ENCODE results near the gene TEX13D.

The TEX13D gene

DNA sequence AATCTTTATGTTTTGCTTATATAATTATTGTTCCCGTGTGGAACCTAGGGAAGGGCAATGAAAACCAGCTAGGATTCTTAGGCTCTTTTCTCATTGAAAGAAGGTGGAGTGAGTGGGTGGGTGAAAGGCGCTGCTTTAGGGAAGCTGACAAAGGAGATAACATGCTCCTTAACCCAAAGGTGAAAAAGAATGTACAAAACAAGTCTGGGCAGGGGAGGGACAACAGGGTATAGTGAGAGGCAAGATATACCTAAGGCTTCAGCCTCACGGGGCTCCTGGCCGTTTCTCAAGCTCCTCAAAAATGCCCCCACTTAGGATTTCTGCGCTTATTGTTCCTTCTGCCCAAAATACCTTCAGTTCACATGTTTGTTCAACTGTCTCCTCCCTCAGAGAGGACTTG lies 15.7 kb downstream of the TEX13D start:
- no peak overlapping the region for H3K4me3 ChIP-seq (ENCODE audit: low read depth, low read length)
- no peak for DNase-seq (ENCODE audit: low read depth)
- TF ChIP-seq, protein P1, sequence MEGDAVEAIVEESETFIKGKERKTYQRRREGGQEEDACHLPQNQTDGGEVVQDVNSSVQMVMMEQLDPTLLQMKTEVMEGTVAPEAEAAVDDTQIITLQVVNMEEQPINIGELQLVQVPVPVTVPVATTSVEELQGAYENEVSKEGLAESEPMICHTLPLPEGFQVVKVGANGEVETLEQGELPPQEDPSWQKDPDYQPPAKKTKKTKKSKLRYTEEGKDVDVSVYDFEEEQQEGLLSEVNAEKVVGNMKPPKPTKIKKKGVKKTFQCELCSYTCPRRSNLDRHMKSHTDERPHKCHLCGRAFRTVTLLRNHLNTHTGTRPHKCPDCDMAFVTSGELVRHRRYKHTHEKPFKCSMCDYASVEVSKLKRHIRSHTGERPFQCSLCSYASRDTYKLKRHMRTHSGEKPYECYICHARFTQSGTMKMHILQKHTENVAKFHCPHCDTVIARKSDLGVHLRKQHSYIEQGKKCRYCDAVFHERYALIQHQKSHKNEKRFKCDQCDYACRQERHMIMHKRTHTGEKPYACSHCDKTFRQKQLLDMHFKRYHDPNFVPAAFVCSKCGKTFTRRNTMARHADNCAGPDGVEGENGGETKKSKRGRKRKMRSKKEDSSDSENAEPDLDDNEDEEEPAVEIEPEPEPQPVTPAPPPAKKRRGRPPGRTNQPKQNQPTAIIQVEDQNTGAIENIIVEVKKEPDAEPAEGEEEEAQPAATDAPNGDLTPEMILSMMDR (IDR thresholded peaks at IDR 0.05; ENCODE audit: low read depth, low read length, missing control alignments): no peak

- no peak overlapping the region for H3K4me3 ChIP-seq (ENCODE audit: low read depth, low read length)
Observed at GRCh38 chrX:124348885-124349453, 16.5 kb downstream of the TEX13D start.

GRCh38 chrX:124354648-124355047 lies 22.2 kb downstream of the TEX13D start:
- DNase-seq (ENCODE audit: low read depth): no peak
- TF ChIP-seq, protein P1 (IDR thresholded peaks at IDR 0.05; ENCODE audit: low read depth, low read length, missing control alignments): no peak
- H3K4me3 ChIP-seq (ENCODE audit: low read depth, low read length): no peak overlapping the region

More at GRCh38 chrX:124348885-124349453, 16.5 kb downstream of the TEX13D start:
- TF ChIP-seq, protein P1 (IDR thresholded peaks at IDR 0.05; ENCODE audit: low read depth, low read length, missing control alignments): no peak
- no peak for DNase-seq (ENCODE audit: low read depth)

- TF ChIP-seq, protein P1 (IDR thresholded peaks at IDR 0.05; ENCODE audit: low read depth, low read length, missing control alignments): no peak
- H3K4me3 ChIP-seq (ENCODE audit: low read depth, low read length): no peak overlapping the region
- DNase-seq (ENCODE audit: low read depth): no peak
Observed at GRCh38 chrX:124358800-124359383, 26.4 kb downstream of the TEX13D start.

GRCh38 chrX:124362072-124362471 lies 29.6 kb downstream of the TEX13D start:
- no peak for DNase-seq (ENCODE audit: low read depth)
- TF ChIP-seq, protein P1 (IDR thresholded peaks at IDR 0.05; ENCODE audit: low read depth, low read length, missing control alignments): no peak
- no peak overlapping the region for H3K4me3 ChIP-seq (ENCODE audit: low read depth, low read length)

DNA sequence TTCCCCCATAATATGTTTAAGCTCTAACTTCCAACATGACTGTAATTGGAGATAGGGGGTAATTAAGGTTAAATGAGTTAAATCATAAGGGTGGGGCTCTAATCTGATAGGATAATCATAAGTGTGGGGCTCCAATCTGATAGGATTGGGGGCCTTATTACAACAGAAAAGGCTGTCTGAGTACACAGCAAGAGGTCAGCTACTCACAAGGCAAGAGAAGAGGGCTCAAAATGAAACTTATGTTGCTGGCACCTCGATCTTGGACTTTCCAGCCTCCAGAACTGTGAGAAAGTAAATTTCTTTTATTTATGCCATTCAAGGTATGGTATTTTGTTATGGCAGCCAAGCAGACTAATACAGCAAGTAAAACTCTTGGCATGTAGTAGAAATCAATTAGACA lies 30.3 kb downstream of the TEX13D start:
- no peak overlapping the region for H3K4me3 ChIP-seq (ENCODE audit: low read depth, low read length)
- TF ChIP-seq, protein P1 (IDR thresholded peaks at IDR 0.05; ENCODE audit: low read depth, low read length, missing control alignments): no peak
- no peak for DNase-seq (ENCODE audit: low read depth)

GRCh38 chrX:124369722-124370121 lies 37.3 kb downstream of the TEX13D start:
- no peak for DNase-seq (ENCODE audit: low read depth)
- H3K4me3 ChIP-seq (ENCODE audit: low read depth, low read length): no peak overlapping the region
- TF ChIP-seq, protein P1 (IDR thresholded peaks at IDR 0.05; ENCODE audit: low read depth, low read length, missing control alignments): no peak
